Measurements from ENCODE around the gene TLNRD1.

DNA sequence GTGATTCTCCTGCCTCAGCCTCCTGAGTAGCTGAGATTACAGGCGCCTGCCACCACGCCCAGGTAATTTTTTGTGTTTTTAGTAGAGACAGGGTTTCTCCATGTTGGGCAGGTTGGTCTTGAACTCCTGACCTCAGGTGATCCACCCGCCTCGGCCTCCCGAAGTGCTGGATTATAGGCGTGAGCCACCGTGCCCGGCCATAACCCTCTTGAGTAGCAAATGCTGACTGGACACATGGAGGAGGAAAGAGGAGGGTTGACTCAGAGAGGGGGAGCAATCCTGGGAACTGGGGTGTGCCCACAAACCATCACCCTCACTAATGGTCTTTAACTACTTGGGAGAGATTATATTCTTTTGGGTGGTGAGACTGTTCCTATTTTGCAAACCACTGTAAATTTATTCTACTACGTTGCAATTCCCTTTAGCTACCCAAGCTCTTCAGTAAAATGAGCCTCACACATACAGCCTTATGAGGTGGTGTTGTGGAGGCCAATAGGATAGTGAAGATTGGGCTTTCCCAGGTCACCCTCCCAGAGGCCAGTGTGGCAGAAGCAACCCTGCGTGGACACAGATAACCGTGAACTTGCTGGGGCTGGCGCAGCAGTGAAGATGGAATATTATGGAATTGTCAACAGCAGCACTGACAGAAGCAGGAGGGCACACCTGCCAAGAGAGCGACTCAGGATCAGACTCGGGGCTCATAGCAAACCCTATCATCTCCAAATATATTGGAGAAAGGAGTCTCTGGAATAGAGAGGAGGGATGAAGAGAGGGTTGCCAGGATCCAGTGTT, 37.4 kb downstream of the TLNRD1 start:
- TF ChIP-seq POLR2A (IDR thresholded peaks at IDR 0.05) (no peak), CTCF (IDR thresholded peaks at IDR 0.05) (no peak)
